ENCODE measurements around the gene DGKB. TPM values are rescaled to one million over a fixed set of nuclear protein-coding genes. Genes with fewer than 3 reads are reported as not detected.

The DGKB gene
- total RNA-seq, 5 donors from 2014 or later (not counting 1 experiment from before 2014, with no cell fraction given): not detected

DNA sequence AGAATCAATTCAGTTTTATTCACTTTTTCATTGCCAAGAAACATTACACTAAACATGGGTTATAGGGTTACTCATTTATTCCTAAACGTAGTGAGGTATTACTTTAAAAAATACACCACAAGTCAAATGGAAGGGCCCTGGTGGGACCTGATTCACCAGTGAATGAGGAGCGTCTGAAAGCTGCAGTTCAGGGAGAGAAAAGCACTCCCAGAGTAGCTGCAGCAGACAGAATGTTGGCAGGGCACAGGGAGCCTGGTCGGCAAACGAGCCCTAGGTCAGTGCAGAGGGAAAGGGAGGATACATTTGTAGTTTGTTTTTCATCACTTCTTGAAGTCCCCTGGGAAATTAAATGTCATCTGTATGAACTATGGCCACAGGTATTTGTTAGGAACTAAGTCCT lies 551.4 kb downstream of the DGKB start:
- Mint-ChIP-seq H3K4me3 (no peak overlapping the region), H3K27me3 (no peaks in the 10 kb centered on the region), H3K4me1 (no peaks in the 10 kb centered on the region), H3K9me3 (no peaks in the 10 kb centered on the region), H3K36me3 (no peaks in the 10 kb centered on the region), H3K27ac (no peak overlapping the region)
- H3K9me3 ChIP-seq: no peaks in the 10 kb centered on the region
- DNase-seq: no peak
- no peaks in the 10 kb centered on the region for H3K4me1 ChIP-seq (ENCODE audit: control insufficient read depth in 1 of 2, extremely low read depth in 1 of 2, insufficient read depth in 2 of 2, low read length in 2 of 2)
- H3K27me3 ChIP-seq (replicated peaks in 1 of 2; ENCODE audit: control insufficient read depth in 2 of 2, extremely low read depth in 1 of 2, insufficient read depth in 2 of 2, low read length in 1 of 2): no peaks in the 10 kb centered on the region
- no peak for ATAC-seq (replicated peaks in 1 of 4)
- no peaks in the 10 kb centered on the region for H3K36me3 ChIP-seq (ENCODE audit: control insufficient read depth in 2 of 2, extremely low read depth in 1 of 2, insufficient read depth in 1 of 2, low read length in 1 of 2)
- H3K4me3 ChIP-seq (ENCODE audit: control insufficient read depth in 1 of 2, extremely low read depth in 1 of 2, low read length in 1 of 2): no peak overlapping the region
- H3K27ac ChIP-seq (ENCODE audit: low read length): no peak overlapping the region
- ChIA-PET CTCF (no interaction called here), POLR2A (no interaction called here)
- WGBS (ENCODE audit: insufficient coverage): 69% methylated on average over 3 of the region's 4 CpGs

DNA sequence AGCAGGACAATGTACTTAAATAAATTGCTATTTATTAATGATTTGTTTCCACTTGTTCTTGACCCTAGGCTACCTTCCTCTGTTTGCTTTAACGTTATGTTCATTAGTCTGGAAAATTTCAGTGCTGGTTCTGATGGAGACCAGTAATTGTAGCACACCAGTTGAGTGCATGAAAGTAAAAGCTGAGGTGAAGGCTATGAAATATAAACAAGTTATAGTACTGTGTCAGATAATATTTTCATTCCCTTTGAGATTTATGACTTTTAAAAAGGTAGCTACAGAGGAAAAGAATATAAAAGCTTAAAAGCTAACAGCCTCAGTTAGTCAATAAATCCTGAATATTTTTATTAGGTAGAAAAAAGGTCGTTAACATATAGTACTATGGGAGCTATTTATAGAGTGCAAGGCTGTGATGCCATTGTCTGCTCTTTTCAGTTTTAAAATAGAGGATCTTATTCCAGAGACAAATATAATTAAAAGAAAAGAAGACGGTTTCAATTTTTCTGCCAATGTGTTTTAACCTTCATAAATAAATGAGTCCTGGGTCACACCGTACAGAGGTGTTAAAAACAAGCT lies 561.3 kb downstream of the DGKB start:
- peaks cover 0 to 4% (median 0%) of the 10 kb centered on the region in 3 donors for H3K9me3 Mint-ChIP-seq
- Histone ChIP-seq H3K4me3 (ENCODE audit: control insufficient read depth in 1 of 2, extremely low read depth in 1 of 2, low read length in 1 of 2) (no peak overlapping the region), H3K27ac (ENCODE audit: low read length) (no peak overlapping the region), H3K4me1 (ENCODE audit: control insufficient read depth in 1 of 2, extremely low read depth in 1 of 2, insufficient read depth in 2 of 2, low read length in 2 of 2) (no peaks in the 10 kb centered on the region), H3K36me3 (ENCODE audit: control insufficient read depth in 2 of 2, extremely low read depth in 1 of 2, insufficient read depth in 1 of 2, low read length in 1 of 2) (no peaks in the 10 kb centered on the region), H3K27me3 (replicated peaks in 1 of 2; ENCODE audit: control insufficient read depth in 2 of 2, extremely low read depth in 1 of 2, insufficient read depth in 2 of 2, low read length in 1 of 2) (no peaks in the 10 kb centered on the region), H3K9me3 (no peaks in the 10 kb centered on the region)
- DNase-seq (no peak), ATAC-seq (replicated peaks in 1 of 4) (no peak)
- WGBS (ENCODE audit: insufficient coverage): no CpG with 5 or more reads among the region's 4 CpGs
- ChIA-PET POLR2A (no interaction called here), CTCF (no interaction called here)
- no peaks in the 10 kb centered on the region for H3K4me1 Mint-ChIP-seq
- H3K27me3 Mint-ChIP-seq: no peaks in the 10 kb centered on the region
- no peak overlapping the region for H3K4me3 Mint-ChIP-seq
- no peaks in the 10 kb centered on the region for H3K36me3 Mint-ChIP-seq
- no peak overlapping the region for H3K27ac Mint-ChIP-seq

DNA sequence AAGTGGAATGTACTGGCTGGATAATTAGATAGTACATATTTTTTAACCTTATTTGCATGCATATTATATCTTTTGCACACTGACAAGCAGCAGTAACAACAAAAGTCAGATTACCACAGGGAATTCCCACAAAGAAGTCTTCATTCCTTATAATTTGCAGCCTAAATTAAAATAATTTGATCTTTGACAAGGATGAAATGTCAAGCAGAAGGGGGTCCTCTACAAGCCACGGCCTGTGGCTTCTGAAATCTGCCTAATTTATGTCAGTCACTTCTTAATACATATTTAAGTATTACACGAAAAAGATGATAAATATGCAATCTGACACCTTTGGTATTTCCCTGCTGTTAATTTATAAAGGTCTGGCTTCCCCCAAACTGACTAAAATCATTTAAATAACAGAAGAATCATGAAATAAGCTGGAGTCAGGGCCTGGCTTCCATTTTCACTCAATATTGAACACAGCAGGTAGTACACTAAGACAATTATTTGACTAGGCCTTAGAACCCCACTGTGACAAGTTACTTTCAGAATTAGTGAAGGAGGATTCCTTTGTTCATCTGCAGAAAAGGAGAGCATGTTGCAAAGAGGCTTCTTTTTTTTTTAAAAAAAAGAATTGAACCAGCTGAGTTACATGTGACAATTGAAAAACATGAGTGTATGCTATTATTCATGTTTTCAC lies 562.0 kb downstream of the DGKB start:
- no peak overlapping the region for H3K27ac Mint-ChIP-seq
- POLR2A ChIA-PET: no interaction called here
- WGBS (ENCODE audit: insufficient coverage): no CpG with 5 or more reads among the region's 2 CpGs

DNA sequence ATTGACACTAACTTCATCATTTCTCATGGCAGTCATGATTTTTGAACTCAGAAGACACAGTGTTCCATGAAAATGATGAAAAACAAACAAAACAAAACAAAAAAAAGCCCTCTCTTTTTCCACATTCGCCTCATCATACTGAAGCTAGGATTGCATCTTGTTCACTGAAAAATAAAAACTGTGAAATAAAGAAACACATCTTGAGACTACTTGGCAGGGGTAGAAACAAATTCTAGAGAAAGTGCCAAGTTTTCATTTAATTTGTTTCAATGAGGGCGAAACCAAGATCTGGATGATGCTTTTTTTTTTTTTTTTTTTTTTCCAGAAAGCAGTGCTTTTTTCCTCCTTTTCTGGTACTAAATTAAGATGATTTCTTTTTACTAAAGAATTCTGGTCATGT lies 562.7 kb downstream of the DGKB start:
- ChIA-PET CTCF (no interaction called here), POLR2A (no interaction called here)
- H3K27ac ChIP-seq (ENCODE audit: low read length): no peak overlapping the region
- no peaks in the 10 kb centered on the region for H3K9me3 ChIP-seq
- WGBS (ENCODE audit: insufficient coverage): 100% methylated on average over 1 of the region's 2 CpGs
- DNase-seq: no peak
- no peaks in the 10 kb centered on the region for H3K36me3 ChIP-seq (ENCODE audit: control insufficient read depth in 2 of 2, extremely low read depth in 1 of 2, insufficient read depth in 1 of 2, low read length in 1 of 2)
- no peaks in the 10 kb centered on the region for H3K27me3 ChIP-seq (replicated peaks in 1 of 2; ENCODE audit: control insufficient read depth in 2 of 2, extremely low read depth in 1 of 2, insufficient read depth in 2 of 2, low read length in 1 of 2)
- no peaks in the 10 kb centered on the region for H3K27me3 Mint-ChIP-seq
- no peak for ATAC-seq (replicated peaks in 1 of 4)
- H3K9me3 Mint-ChIP-seq: peaks cover 0 to 4% (median 0%) of the 10 kb centered on the region in 3 donors
- H3K36me3 Mint-ChIP-seq: no peaks in the 10 kb centered on the region
- no peak overlapping the region for H3K27ac Mint-ChIP-seq
- no peaks in the 10 kb centered on the region for H3K4me1 ChIP-seq (ENCODE audit: control insufficient read depth in 1 of 2, extremely low read depth in 1 of 2, insufficient read depth in 2 of 2, low read length in 2 of 2)
- no peak overlapping the region for H3K4me3 Mint-ChIP-seq
- no peaks in the 10 kb centered on the region for H3K4me1 Mint-ChIP-seq
- no peak overlapping the region for H3K4me3 ChIP-seq (ENCODE audit: control insufficient read depth in 1 of 2, extremely low read depth in 1 of 2, low read length in 1 of 2)

More for the DNA sequence above, 562.0 kb downstream of the DGKB start:
- Histone ChIP-seq H3K4me3 (ENCODE audit: control insufficient read depth in 1 of 2, extremely low read depth in 1 of 2, low read length in 1 of 2) (no peak overlapping the region), H3K27me3 (replicated peaks in 1 of 2; ENCODE audit: control insufficient read depth in 2 of 2, extremely low read depth in 1 of 2, insufficient read depth in 2 of 2, low read length in 1 of 2) (no peaks in the 10 kb centered on the region), H3K27ac (ENCODE audit: low read length) (no peak overlapping the region), H3K4me1 (ENCODE audit: control insufficient read depth in 1 of 2, extremely low read depth in 1 of 2, insufficient read depth in 2 of 2, low read length in 2 of 2) (no peaks in the 10 kb centered on the region), H3K36me3 (ENCODE audit: control insufficient read depth in 2 of 2, extremely low read depth in 1 of 2, insufficient read depth in 1 of 2, low read length in 1 of 2) (no peaks in the 10 kb centered on the region), H3K9me3 (no peaks in the 10 kb centered on the region)
- H3K27me3 Mint-ChIP-seq: no peaks in the 10 kb centered on the region
- no peaks in the 10 kb centered on the region for H3K4me1 Mint-ChIP-seq
- ATAC-seq (replicated peaks in 1 of 4) (no peak), DNase-seq (no peak)
- no peaks in the 10 kb centered on the region for H3K36me3 Mint-ChIP-seq
- CTCF ChIA-PET: no interaction called here
- no peak overlapping the region for H3K4me3 Mint-ChIP-seq
- peaks cover 0 to 4% (median 0%) of the 10 kb centered on the region in 3 donors for H3K9me3 Mint-ChIP-seq

DNA sequence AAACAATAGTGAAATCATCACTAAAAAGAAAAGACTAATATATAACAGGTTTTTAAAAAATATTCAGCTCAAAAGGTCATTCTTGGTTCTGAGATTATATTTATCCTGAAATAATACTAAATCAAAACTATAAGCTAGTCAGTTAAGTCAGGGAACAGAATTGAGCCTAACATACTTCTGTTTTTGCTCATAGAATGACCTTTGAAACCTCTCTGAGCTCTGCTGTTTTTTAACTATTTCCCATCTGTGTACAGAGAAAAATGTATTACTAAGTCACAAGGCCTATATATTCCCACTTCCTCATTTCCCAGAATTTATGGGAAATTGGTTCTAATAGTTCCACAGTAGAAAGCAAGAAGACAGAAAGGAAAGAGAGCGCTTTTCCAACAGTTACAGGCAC lies 566.3 kb downstream of the DGKB start:
- Histone ChIP-seq H3K36me3 (ENCODE audit: control insufficient read depth in 2 of 2, extremely low read depth in 1 of 2, insufficient read depth in 1 of 2, low read length in 1 of 2) (no peaks in the 10 kb centered on the region), H3K4me3 (ENCODE audit: control insufficient read depth in 1 of 2, extremely low read depth in 1 of 2, low read length in 1 of 2) (no peak overlapping the region), H3K9me3 (no peaks in the 10 kb centered on the region), H3K4me1 (ENCODE audit: control insufficient read depth in 1 of 2, extremely low read depth in 1 of 2, insufficient read depth in 2 of 2, low read length in 2 of 2) (no peaks in the 10 kb centered on the region), H3K27ac (ENCODE audit: low read length) (no peak overlapping the region), H3K27me3 (replicated peaks in 1 of 2; ENCODE audit: control insufficient read depth in 2 of 2, extremely low read depth in 1 of 2, insufficient read depth in 2 of 2, low read length in 1 of 2) (no peaks in the 10 kb centered on the region)
- ChIA-PET CTCF (no interaction called here), POLR2A (interaction anchor here in 1 of 2 donors (0.5 kb wide), 1 partner anchor 17 kb away, joined by 4 read pairs; no protein-coding TSS in a partner anchor)
- Mint-ChIP-seq H3K36me3 (no peaks in the 10 kb centered on the region), H3K4me1 (no peaks in the 10 kb centered on the region), H3K4me3 (no peak overlapping the region), H3K27ac (no peak overlapping the region), H3K9me3 (peaks cover 0 to 4% (median 0%) of the 10 kb centered on the region in 3 donors), H3K27me3 (no peaks in the 10 kb centered on the region)
- 80% methylated on average over 1 of the region's 1 CpG for WGBS (ENCODE audit: insufficient coverage)
- ATAC-seq (replicated peaks in 1 of 4) (no peak), DNase-seq (no peak)

DNA sequence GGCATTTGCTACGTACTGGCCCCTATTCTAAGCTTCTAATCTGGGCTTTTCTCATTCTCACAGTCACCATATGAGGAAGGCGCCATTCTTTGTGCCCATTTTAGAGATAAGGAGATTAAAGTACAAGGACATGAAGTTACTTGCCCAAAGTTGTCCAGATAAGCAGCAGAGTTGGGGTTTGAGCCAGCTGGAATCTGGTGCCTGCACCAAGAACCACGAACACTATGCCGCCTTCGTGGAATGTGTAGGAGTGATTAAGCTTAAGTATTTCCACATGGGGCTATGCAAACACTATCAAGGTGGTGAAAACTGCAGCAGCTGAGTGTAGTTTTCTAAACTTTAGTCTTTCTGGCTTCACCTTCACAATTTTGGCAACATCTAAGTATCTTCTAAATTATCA lies 570.4 kb downstream of the DGKB start:
- Histone ChIP-seq H3K36me3 (ENCODE audit: control insufficient read depth in 2 of 2, extremely low read depth in 1 of 2, insufficient read depth in 1 of 2, low read length in 1 of 2) (no peaks in the 10 kb centered on the region), H3K4me3 (ENCODE audit: control insufficient read depth in 1 of 2, extremely low read depth in 1 of 2, low read length in 1 of 2) (no peak overlapping the region), H3K27me3 (replicated peaks in 1 of 2; ENCODE audit: control insufficient read depth in 2 of 2, extremely low read depth in 1 of 2, insufficient read depth in 2 of 2, low read length in 1 of 2) (no peaks in the 10 kb centered on the region), H3K27ac (ENCODE audit: low read length) (no peak overlapping the region), H3K4me1 (ENCODE audit: control insufficient read depth in 1 of 2, extremely low read depth in 1 of 2, insufficient read depth in 2 of 2, low read length in 2 of 2) (no peaks in the 10 kb centered on the region), H3K9me3 (no peaks in the 10 kb centered on the region)
- 85% methylated on average over 4 of the region's 5 CpGs for WGBS (ENCODE audit: insufficient coverage)
- Mint-ChIP-seq H3K9me3 (peaks cover 0 to 4% (median 0%) of the 10 kb centered on the region in 3 donors), H3K27ac (no peak overlapping the region), H3K4me1 (no peaks in the 10 kb centered on the region), H3K27me3 (no peaks in the 10 kb centered on the region), H3K4me3 (no peak overlapping the region), H3K36me3 (no peaks in the 10 kb centered on the region)
- CTCF ChIA-PET: no interaction called here
- POLR2A ChIA-PET: no interaction called here
- DNase-seq (no peak), ATAC-seq (replicated peaks in 1 of 4) (no peak)
